Osteoblast (primary cell): Measurements from ENCODE around the gene SCYGR1. TPM values are rescaled to one million over a fixed set of nuclear protein-coding genes. Genes with fewer than 3 reads are reported as not detected.
A peak's percentile ranks its signal among the peaks of the same experiment; 100 is the strongest.
"Not testable (repeated sequence)": the region's sequence is repeated elsewhere in the genome, so short reads cannot be mapped to it uniquely, and the experiment has no call there.

Source experiments
- DNase-seq: peaks from one replicate; pipeline ENCODE4 v3.0.0; 2011; ENCODE audit warnings: low spot score, mixed read lengths; ENCODE audit not compliant: insufficient read length; ENCODE audit errors: missing footprints
- H2AFZ ChIP-seq: 2 replicates; pipeline ENCODE4 v1.6.0; 2011; ENCODE audit warnings: mild to moderate bottlenecking, low read length
- H3K27ac ChIP-seq: 2 replicates; pipeline ENCODE4 v1.5.1; 2011; ENCODE audit warnings: mild to moderate bottlenecking, low read depth, low read length, moderate library complexity
- H3K27me3 ChIP-seq: 2 replicates; pipeline ENCODE4 v1.6.0; 2012; ENCODE audit warnings: mild to moderate bottlenecking, control low read depth, inconsistent platforms, low read length, moderate library complexity; ENCODE audit not compliant: insufficient read depth
- H3K36me3 ChIP-seq: 2 replicates; pipeline ENCODE4 v1.5.1; 2011; ENCODE audit warnings: mild to moderate bottlenecking, low read length, control low read depth, moderate library complexity; ENCODE audit not compliant: insufficient read depth
- H3K4me1 ChIP-seq: 2 replicates; pipeline ENCODE4 v1.5.1; 2011; ENCODE audit warnings: mild to moderate bottlenecking, low read length, control low read depth, moderate library complexity; ENCODE audit not compliant: insufficient read depth
- H3K4me2 ChIP-seq: 2 replicates; pipeline ENCODE4 v1.6.0; 2011; ENCODE audit warnings: mild to moderate bottlenecking, low read length; ENCODE audit not compliant: insufficient read depth
- H3K4me3 ChIP-seq: fragments of 200-600 bp; sonication (generic); 3 replicates; pipeline ENCODE4 v1.5.1; 2012; ENCODE audit warnings: mild to moderate bottlenecking, low read length, inconsistent platforms; ENCODE audit not compliant: insufficient read depth
- H3K79me2 ChIP-seq: 2 replicates; pipeline ENCODE4 v1.6.0; 2012; ENCODE audit warnings: mild to moderate bottlenecking, low read length, control low read depth, inconsistent platforms; ENCODE audit not compliant: insufficient read depth
- H3K9me3 ChIP-seq: 2 replicates; pipeline ENCODE4 v1.5.1; 2011; ENCODE audit warnings: low read depth, low read length, control low read depth
- H4K20me1 ChIP-seq: 2 replicates; pipeline ENCODE4 v1.6.0; 2012; ENCODE audit warnings: mild to moderate bottlenecking, low read length, control low read depth; ENCODE audit not compliant: insufficient read depth
- CTCF ChIP-seq: IDR thresholded peaks from 2 replicates; pipeline ENCODE4 v1.5.1; 2011; ENCODE audit warnings: mild to moderate bottlenecking, low read depth, low read length, moderate library complexity; ENCODE audit errors: extremely low read depth
- total RNA-seq: library from RNA; depleted of rRNA; stranded (reverse); fragments of >200 nt; gene quantifications from 2 replicates; pipeline ENCODE4 v1.2.3, GENCODE V29; 2012

The SCYGR1 gene
- total RNA-seq = not detected in 2 replicates

GRCh38 chr2:227387583-227387982, at the start of gene SCYGR1:
Gene SCYGR1, minus strand, starts transcription at chr2:227387949. Its CDS starts 0 bp downstream, at chr2:227387949.
- Histone ChIP-seq H3K4me2 (peak within 1 kb of the TSS; percentile 48), H3K27ac (peak within 1 kb of the TSS; percentile 91), H3K4me1 (peaks cover 15% of the 10 kb centered on the region)
- not testable (repeated sequence) for H2AFZ ChIP-seq, H3K27me3 ChIP-seq, H3K79me2 ChIP-seq, DNase-seq, H4K20me1 ChIP-seq, H3K9me3 ChIP-seq, H3K4me3 ChIP-seq, H3K36me3 ChIP-seq

- no peaks in the 10 kb centered on the region for H3K36me3 ChIP-seq
- H2AFZ ChIP-seq = no peak overlapping the region
- H4K20me1 ChIP-seq = no peaks in the 10 kb centered on the region
- no peaks in the 10 kb centered on the region for H3K79me2 ChIP-seq
- no peaks in the 10 kb centered on the region for H3K4me1 ChIP-seq
- no peak overlapping the region for H3K4me2 ChIP-seq
- H3K27ac ChIP-seq = no peak overlapping the region
- H3K27me3 ChIP-seq = no peaks in the 10 kb centered on the region
- DNase-seq = no peak
- peaks cover 3% of the 10 kb centered on the region for H3K9me3 ChIP-seq
- H3K4me3 ChIP-seq = no peak overlapping the region
- TF ChIP-seq CTCF = no peak
Measured at GRCh38 chr2:227436436-227437174, 48.9 kb upstream of the SCYGR1 start.

DNA sequence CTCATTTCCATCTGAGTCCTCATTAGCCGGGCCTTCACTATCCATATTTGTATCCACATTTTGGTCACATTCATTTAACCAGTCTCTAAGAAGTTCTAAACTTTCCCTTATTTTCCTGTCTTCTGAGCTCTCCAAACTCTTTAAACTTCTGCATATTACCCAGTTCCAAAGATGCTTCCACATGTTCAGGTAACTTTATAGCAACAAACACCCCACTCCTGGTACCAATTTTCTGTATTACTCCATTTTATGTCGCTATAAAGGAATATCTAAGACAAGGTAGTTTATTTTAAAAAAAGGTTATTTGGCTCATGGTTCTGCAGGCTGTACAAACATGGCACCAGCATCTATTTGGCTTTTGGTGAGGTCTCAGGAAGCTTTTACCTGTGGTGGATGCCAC, 45.4 kb upstream of the SCYGR1 start:
- DNase-seq = no peak
- Histone ChIP-seq H3K4me3 (no peak overlapping the region), H3K27me3 (no peaks in the 10 kb centered on the region), H3K36me3 (no peaks in the 10 kb centered on the region), H3K27ac (no peak overlapping the region), H3K4me1 (no peaks in the 10 kb centered on the region), H2AFZ (no peak overlapping the region), H3K79me2 (no peaks in the 10 kb centered on the region), H4K20me1 (no peaks in the 10 kb centered on the region), H3K4me2 (no peak overlapping the region), H3K9me3 (peaks cover 3% of the 10 kb centered on the region)
- TF ChIP-seq CTCF = no peak

- no peak overlapping the region for H3K4me3 ChIP-seq
- peaks cover 3% of the 10 kb centered on the region for H3K9me3 ChIP-seq
- H3K27ac ChIP-seq = no peak overlapping the region
- H4K20me1 ChIP-seq = no peaks in the 10 kb centered on the region
- no peaks in the 10 kb centered on the region for H3K36me3 ChIP-seq
- no peaks in the 10 kb centered on the region for H3K27me3 ChIP-seq
- no peak for TF ChIP-seq CTCF
- no peak for DNase-seq
- no peaks in the 10 kb centered on the region for H3K4me1 ChIP-seq
- no peak overlapping the region for H3K4me2 ChIP-seq
- H3K79me2 ChIP-seq = no peaks in the 10 kb centered on the region
- no peak overlapping the region for H2AFZ ChIP-seq
Measured at GRCh38 chr2:227430639-227431038, 42.9 kb upstream of the SCYGR1 start.
